Stimulated activated CD4-positive, alpha-beta T cell treated with anti-CD3 and anti-CD28 coated beads, TNF-alpha, amount 100 ng/mL, for 24 hours (primary cell): ENCODE measurements around the gene KRT9.
"Not testable (repeated sequence)": the region's sequence is repeated elsewhere in the genome, so short reads cannot be mapped to it uniquely, and the experiment has no call there.

Experiments
- DNase-seq, 3 experiments: peaks; one replicate each; pipeline ENCODE4 v3.0.0-alpha.2; 2020; ENCODE audit warnings: low read depth in 3 of 3

KRT9 gene

GRCh38 chr17:41579484-41580243, 7.8 kb upstream of the KRT9 start:
- peak; percentile 32 to 77 (median 35) for DNase-seq

GRCh38 chr17:41578971-41579370, 7.1 kb upstream of the KRT9 start:
- no peak for DNase-seq

- no peak for DNase-seq
Measured at GRCh38 chr17:41578538-41578937, 6.7 kb upstream of the KRT9 start.

- DNase-seq = not testable (repeated sequence)
Measured at GRCh38 chr17:41576740-41577139, 4.9 kb upstream of the KRT9 start.

- DNase-seq = no peak
Measured at GRCh38 chr17:41575336-41575735, 3.5 kb upstream of the KRT9 start.

- DNase-seq = no peak
Measured at GRCh38 chr17:41567317-41567716, 4.5 kb downstream of the KRT9 start.

- DNase-seq = no peak
Measured at GRCh38 chr17:41565338-41565737, 6.5 kb downstream of the KRT9 start.

- DNase-seq = no peak
Measured at GRCh38 chr17:41563607-41564170, 8.2 kb downstream of the KRT9 start.

GRCh38 chr17:41561554-41561953, 10.3 kb downstream of the KRT9 start:
- no peak for DNase-seq

- DNase-seq = no peak
Measured at GRCh38 chr17:41559548-41559947, 12.3 kb downstream of the KRT9 start.

GRCh38 chr17:41556931-41557330, 14.9 kb downstream of the KRT9 start:
- no peak for DNase-seq

GRCh38 chr17:41556306-41556705, 15.6 kb downstream of the KRT9 start:
- no peak for DNase-seq

- no peak for DNase-seq
Measured at GRCh38 chr17:41555105-41555887, 16.6 kb downstream of the KRT9 start.

GRCh38 chr17:41553987-41554680, 17.7 kb downstream of the KRT9 start:
- no peak for DNase-seq

GRCh38 chr17:41553176-41553575, 18.7 kb downstream of the KRT9 start:
- no peak for DNase-seq

- DNase-seq = no peak
Measured at GRCh38 chr17:41552455-41552854, 19.4 kb downstream of the KRT9 start.

GRCh38 chr17:41551365-41551764, 20.5 kb downstream of the KRT9 start:
- DNase-seq = no peak

GRCh38 chr17:41549596-41550039, 22.2 kb downstream of the KRT9 start:
- no peak for DNase-seq

GRCh38 chr17:41548844-41549595, 22.8 kb downstream of the KRT9 start:
- DNase-seq = peak; percentile 55 to 82 (median 69)

- peak; percentile 46 to 77 (median 61) for DNase-seq
Measured at GRCh38 chr17:41547921-41548843, 23.7 kb downstream of the KRT9 start.
